ENCODE data around the gene CKS1B.

Gene CKS1B

DNA sequence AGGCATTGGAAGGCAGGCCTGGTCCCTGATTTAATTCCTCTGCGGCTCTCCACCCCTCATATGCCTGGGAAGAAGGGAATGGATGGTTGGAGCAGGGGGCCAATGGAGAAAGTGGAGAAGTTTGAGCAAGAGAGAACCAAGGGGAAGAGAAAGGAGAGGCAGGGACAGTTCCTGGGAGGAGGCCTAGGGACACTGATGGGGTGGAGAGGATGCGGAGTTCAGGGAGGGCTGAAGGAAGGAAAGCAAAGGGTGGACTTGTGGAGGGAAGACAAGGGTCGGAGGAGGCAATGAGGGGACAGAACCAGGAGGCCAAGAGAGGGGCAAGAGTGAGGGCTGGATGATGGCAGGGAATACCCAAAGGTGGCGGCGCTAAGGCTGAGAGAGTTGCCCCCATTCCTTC, 35.3 kb downstream of the CKS1B start:
- peak overlapping the region; percentile 61 to 67 for H3K4me3 Mint-ChIP-seq
- H3K27ac Mint-ChIP-seq, result peak overlapping the region; percentile 74 to 92
- H3K9me3 Mint-ChIP-seq, result no peaks in the 10 kb centered on the region
- H3K4me1 Mint-ChIP-seq (ENCODE audit: low read depth in 2 of 2), result peaks cover 38 to 64% of the 10 kb centered on the region in 2 donors
- no peak for ATAC-seq (replicated peaks)
- H3K27me3 Mint-ChIP-seq, result no peaks in the 10 kb centered on the region
- no peak for DNase-seq
- H3K36me3 Mint-ChIP-seq (ENCODE audit: insufficient read depth), result no peaks in the 10 kb centered on the region

DNA sequence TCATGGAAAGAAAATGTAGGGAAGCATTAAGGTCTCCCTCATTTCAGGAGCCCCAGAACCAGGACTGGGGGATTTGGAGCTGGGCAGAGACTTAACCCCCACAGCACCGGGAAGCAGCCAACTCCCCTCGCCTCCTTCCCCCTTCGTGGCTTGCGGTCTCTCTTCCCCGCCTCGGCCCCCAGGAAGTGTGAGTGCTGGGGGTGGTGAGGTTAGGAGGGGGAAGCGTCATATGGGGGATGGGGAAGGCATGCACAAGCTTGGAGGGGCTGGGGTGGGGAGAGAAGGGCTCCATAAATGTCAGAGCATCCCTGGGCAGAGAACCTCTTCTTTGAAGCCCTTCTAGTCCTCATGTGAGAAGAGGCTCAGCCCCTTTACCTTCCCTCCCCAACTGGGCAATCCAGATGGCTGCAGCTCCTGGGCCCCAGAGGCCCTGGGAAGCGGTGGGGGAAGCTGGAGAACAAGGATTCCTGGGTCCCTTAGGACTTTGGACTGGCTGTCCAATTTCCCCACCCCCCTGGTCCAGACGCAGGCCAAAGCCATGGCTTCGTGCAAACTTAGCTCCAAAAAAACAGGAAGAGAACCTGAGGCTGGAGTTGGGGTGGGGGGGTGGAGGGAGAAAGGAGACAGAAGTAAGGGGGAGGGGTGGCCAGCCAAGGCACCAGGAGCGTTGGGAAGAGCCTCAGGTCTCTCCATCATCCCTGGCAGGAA, 35.9 kb downstream of the CKS1B start:
- H3K4me3 Mint-ChIP-seq, result peak overlapping the region; percentile 61 to 67
- DNase-seq (no peak), ATAC-seq (replicated peaks) (no peak)
- H3K9me3 Mint-ChIP-seq, result no peaks in the 10 kb centered on the region
- no peaks in the 10 kb centered on the region for H3K36me3 Mint-ChIP-seq (ENCODE audit: insufficient read depth)
- peak overlapping the region; percentile 74 to 92 for H3K27ac Mint-ChIP-seq
- peaks cover 38 to 61% of the 10 kb centered on the region in 2 donors for H3K4me1 Mint-ChIP-seq (ENCODE audit: low read depth in 2 of 2)
- H3K27me3 Mint-ChIP-seq, result no peaks in the 10 kb centered on the region

DNA sequence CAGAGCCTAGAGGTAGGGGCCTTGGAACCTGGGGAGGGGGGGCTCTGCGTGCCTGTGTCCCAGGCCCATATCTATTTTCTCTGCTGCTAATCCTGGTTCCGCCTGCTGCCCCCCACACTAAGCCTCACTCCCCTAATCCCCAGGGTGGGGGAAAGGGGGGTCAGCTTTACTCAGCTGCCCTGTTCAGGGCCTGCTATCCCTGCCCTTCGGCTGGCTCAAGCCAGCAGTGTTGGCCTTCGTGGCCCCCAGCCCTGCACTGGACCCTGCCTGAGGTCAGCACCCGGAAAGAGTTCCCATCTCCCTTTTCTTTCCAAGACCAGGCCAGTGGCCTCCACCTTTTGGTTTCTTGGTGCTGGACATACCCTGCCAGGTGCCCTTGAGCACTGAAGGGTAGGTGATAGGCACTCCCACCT, 36.5 kb downstream of the CKS1B start:
- peak overlapping the region in 1 of 2 donors; percentile 74 for H3K27ac Mint-ChIP-seq
- H3K4me3 Mint-ChIP-seq, result peak overlapping the region; percentile 46 to 48
- H3K36me3 Mint-ChIP-seq (ENCODE audit: insufficient read depth), result no peaks in the 10 kb centered on the region
- H3K4me1 Mint-ChIP-seq (ENCODE audit: low read depth in 2 of 2), result peaks cover 42 to 61% of the 10 kb centered on the region in 2 donors
- DNase-seq (no peak), ATAC-seq (replicated peaks) (no peak)
- H3K9me3 Mint-ChIP-seq, result no peaks in the 10 kb centered on the region
- no peaks in the 10 kb centered on the region for H3K27me3 Mint-ChIP-seq

DNA sequence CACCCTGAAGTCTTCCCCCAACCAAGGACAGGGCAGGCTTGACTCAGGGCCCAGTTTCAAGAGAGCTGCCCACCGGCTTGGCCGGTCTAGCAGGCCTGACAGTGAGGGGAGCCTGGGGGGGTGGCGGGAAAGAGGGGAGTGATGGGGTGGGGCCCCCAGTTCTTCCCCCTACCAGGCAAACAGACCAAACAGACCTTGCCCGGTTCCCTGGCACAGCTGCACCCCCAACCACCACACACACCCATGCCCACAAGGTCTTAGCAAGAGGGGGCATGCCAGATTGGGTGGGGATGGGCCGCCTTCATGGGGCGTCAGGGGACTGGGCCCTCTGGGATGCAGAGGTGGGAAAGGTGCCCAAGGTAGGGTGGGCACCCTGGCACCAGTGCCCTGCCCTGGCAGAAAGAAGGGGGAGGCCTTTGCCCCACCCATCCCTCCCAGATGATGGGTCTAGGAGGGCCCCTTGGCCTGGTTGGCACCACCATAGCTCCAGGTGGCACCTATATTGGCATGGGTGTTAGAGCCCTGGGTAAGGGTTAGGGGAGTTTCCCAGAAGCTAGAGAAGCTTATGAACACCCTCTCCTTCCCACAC, 37.0 kb downstream of the CKS1B start:
- Mint-ChIP-seq H3K9me3 (no peaks in the 10 kb centered on the region), H3K36me3 (ENCODE audit: insufficient read depth) (peaks cover 2% of the 10 kb centered on the region), H3K4me3 (peak overlapping the region; percentile 46 to 48), H3K27ac (peak overlapping the region; percentile 74 to 83), H3K27me3 (no peaks in the 10 kb centered on the region), H3K4me1 (ENCODE audit: low read depth in 2 of 2) (peaks cover 41 to 61% of the 10 kb centered on the region in 2 donors)
- ATAC-seq (replicated peaks) (peak; percentile 36), DNase-seq (no peak)

DNA sequence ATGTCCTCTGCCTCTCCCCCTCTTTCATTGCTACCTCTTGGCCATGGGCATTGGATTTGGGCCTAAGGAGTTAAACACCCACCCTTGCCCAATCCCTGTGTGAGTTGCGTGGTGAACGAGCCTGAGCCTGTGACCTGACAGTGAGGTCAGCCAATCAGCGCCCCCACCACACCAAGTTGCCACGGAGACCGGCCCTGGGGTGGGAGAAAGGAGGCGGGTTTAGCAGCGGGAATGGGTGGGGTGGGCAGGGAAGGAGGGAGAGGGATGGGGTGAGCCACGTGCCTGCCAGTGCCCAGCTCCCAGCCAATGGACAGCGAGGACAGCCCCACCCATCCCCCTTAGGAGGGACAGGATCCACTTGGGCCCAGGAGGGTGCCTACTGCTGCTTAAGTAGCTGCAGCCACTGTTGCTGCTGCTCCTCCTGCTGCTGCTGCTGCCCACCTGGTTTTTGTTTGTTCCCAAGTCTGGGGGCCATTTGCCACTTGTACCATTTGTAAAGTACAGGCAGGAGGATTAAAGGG, 37.6 kb downstream of the CKS1B start:
- H3K27me3 Mint-ChIP-seq, result no peaks in the 10 kb centered on the region
- peak overlapping the region; percentile 74 to 83 for H3K27ac Mint-ChIP-seq
- ATAC-seq (replicated peaks) (no peak), DNase-seq (no peak)
- peak overlapping the region; percentile 40 to 41 for H3K4me3 Mint-ChIP-seq
- H3K36me3 Mint-ChIP-seq (ENCODE audit: insufficient read depth), result peaks cover 5% of the 10 kb centered on the region
- peaks cover 38 to 61% of the 10 kb centered on the region in 2 donors for H3K4me1 Mint-ChIP-seq (ENCODE audit: low read depth in 2 of 2)
- no peaks in the 10 kb centered on the region for H3K9me3 Mint-ChIP-seq

DNA sequence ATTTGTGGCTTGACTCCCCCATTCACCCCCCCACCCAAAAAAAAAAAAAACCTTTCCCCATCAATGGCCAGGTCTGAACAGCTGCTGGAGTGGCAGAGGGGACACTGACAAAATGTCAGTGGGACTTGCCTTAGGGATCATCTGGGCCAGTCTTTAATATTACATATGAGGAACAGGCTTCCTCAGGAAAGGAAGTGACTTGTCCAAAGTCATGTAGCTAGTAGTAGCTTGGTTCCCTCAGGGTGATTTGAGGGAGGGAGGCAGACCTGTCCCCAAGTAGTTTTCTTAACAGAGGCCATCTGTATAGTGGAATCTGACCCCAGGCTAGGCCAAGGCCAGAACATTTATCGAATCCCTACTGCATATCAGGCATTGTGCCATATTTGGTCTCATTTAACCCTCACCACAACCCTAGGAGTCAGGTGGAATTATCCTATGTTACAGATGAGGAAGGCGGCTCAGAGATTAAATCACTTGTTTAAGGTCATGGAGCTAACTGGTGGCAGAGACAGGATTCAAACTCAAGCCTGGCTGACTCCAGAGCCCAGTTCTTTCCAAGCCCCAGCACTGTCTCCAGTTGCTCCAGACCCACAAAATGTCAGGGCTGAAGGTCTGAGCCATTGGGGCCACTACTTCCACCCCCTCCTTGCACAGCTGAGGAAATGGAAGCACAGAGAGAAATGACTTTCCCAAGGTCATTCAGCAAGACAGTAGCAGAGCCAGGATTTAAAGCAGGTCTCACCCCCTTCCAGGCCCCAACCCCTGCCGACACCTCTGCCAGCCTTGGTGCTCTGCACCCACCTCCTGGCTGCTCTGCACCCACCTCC, 38.5 kb downstream of the CKS1B start:
- Mint-ChIP-seq H3K4me1 (ENCODE audit: low read depth in 2 of 2) (peaks cover 38 to 63% of the 10 kb centered on the region in 2 donors), H3K4me3 (peak overlapping the region; percentile 41 to 64), H3K36me3 (ENCODE audit: insufficient read depth) (peaks cover 5% of the 10 kb centered on the region), H3K27ac (peak overlapping the region; percentile 74 to 83), H3K9me3 (no peaks in the 10 kb centered on the region), H3K27me3 (no peaks in the 10 kb centered on the region)
- ATAC-seq (replicated peaks) (no peak), DNase-seq (no peak)

DNA sequence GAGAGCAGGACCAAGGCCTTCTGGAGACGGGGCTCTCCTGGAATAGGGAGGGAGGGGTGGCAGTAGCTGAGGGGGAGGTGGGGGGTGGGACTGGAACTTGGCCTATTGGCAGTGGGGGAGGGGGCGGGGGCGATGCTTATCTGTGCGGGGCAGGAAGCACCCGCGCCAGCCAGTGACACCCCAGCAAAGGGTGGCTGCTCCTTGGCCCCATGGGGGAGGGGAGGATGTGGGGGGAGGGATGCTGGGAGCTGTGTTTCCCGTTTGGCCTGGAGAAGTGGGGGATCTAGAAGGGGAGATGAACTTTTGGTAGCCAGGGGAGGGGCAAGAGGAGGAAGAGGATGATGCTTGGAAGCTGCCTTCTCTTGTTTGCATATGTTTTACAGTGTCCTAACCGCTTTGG, 39.2 kb downstream of the CKS1B start:
- Mint-ChIP-seq H3K4me1 (ENCODE audit: low read depth in 2 of 2) (peaks cover 38 to 59% of the 10 kb centered on the region in 2 donors), H3K27ac (peak overlapping the region; percentile 74 to 83), H3K4me3 (peak overlapping the region; percentile 41 to 64), H3K9me3 (no peaks in the 10 kb centered on the region), H3K27me3 (no peaks in the 10 kb centered on the region), H3K36me3 (ENCODE audit: insufficient read depth) (peaks cover 5% of the 10 kb centered on the region)
- DNase-seq, result no peak
- no peak for ATAC-seq (replicated peaks)

DNA sequence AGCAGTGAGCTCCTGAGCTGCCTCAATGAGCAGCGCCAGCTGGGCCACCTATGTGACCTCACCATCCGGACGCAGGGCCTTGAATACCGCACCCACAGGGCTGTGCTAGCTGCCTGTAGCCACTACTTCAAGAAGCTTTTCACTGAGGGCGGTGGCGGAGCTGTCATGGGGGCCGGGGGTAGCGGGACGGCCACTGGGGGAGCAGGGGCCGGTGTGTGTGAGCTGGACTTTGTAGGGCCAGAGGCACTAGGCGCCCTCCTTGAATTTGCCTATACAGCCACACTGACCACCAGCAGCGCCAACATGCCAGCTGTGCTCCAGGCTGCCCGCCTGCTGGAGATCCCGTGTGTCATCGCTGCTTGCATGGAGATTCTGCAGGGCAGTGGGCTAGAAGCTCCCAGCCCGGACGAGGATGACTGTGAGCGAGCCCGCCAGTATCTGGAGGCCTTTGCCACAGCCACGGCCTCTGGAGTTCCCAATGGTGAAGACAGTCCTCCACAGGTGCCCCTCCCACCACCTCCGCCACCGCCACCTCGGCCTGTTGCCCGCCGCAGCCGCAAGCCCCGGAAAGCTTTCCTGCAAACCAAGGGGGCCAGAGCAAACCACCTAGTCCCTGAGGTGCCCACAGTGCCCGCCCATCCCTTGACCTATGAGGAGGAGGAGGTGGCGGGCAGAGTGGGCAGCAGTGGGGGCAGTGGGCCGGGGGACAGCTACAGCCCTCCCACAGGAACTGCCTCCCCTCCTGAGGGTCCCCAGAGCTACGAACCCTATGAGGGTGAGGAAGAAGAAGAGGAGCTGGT, 40.4 kb downstream of the CKS1B start:
- Mint-ChIP-seq H3K4me3 (no peak overlapping the region), H3K27ac (peak overlapping the region; percentile 74 to 83), H3K4me1 (ENCODE audit: low read depth in 2 of 2) (peaks cover 41 to 53% of the 10 kb centered on the region in 2 donors), H3K36me3 (ENCODE audit: insufficient read depth) (peaks cover 5% of the 10 kb centered on the region), H3K27me3 (no peaks in the 10 kb centered on the region), H3K9me3 (no peaks in the 10 kb centered on the region)
- DNase-seq (no peak), ATAC-seq (replicated peaks) (no peak)

DNA sequence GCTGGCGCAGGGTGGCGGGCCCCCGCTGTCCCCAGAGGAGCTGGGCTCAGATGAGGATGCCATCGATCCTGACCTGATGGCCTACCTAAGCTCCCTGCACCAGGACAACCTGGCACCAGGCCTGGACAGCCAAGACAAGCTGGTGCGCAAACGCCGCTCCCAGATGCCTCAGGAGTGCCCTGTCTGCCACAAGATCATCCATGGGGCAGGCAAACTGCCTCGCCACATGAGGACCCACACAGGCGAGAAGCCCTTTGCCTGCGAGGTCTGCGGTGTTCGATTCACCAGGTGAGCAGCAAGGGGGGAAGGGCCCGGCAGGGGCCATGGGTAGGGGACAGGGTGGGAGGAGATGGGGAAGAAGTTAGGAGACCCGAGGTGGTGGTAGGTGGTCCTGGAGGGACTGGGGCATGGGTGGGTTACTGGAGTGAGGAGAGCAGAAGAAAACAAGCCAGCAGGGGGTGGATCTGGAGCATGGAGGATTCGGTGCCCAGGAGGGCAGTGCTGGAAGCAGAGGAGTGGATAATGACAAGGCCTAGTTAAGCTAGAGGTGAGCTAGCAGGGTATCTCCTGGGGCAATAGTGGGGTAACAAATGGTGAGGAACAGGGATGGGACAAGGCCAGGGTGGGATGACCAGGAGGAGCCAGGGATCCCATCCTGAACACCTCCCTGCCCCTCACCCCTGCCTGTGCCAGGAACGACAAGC, 41.2 kb downstream of the CKS1B start:
- Mint-ChIP-seq H3K4me3 (peak overlapping the region; percentile 21 to 61), H3K4me1 (ENCODE audit: low read depth in 2 of 2) (peaks cover 36 to 48% of the 10 kb centered on the region in 2 donors), H3K27ac (peak overlapping the region in 1 of 2 donors; percentile 79), H3K36me3 (ENCODE audit: insufficient read depth) (peaks cover 5% of the 10 kb centered on the region), H3K27me3 (no peaks in the 10 kb centered on the region), H3K9me3 (no peaks in the 10 kb centered on the region)
- DNase-seq (no peak), ATAC-seq (replicated peaks) (no peak)

DNA sequence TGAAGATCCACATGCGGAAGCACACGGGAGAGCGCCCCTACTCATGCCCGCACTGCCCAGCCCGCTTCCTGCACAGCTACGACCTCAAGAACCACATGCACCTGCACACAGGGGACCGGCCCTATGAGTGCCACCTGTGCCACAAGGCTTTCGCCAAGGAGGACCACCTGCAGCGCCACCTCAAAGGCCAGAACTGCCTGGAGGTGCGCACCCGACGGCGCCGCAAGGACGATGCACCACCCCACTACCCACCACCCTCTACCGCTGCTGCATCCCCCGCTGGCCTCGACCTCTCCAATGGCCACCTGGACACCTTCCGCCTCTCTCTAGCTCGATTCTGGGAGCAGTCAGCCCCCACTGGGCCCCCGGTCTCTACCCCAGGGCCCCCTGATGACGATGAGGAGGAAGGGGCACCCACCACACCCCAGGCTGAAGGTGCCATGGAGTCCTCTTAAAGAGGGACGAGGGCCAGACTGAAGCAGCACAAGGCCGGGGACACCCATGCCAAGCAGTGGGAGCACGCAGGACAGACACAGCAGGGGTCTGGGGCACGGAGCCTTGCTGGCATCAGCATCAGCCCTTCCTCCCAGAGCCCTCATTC, 41.9 kb downstream of the CKS1B start:
- H3K4me1 Mint-ChIP-seq (ENCODE audit: low read depth in 2 of 2), result peaks cover 36 to 43% of the 10 kb centered on the region in 2 donors
- no peaks in the 10 kb centered on the region for H3K27me3 Mint-ChIP-seq
- peak overlapping the region; percentile 50 to 61 for H3K4me3 Mint-ChIP-seq
- peaks cover 5% of the 10 kb centered on the region for H3K36me3 Mint-ChIP-seq (ENCODE audit: insufficient read depth)
- DNase-seq (no peak), ATAC-seq (replicated peaks) (no peak)
- H3K9me3 Mint-ChIP-seq, result no peaks in the 10 kb centered on the region
- H3K27ac Mint-ChIP-seq, result peak overlapping the region; percentile 41 to 79

DNA sequence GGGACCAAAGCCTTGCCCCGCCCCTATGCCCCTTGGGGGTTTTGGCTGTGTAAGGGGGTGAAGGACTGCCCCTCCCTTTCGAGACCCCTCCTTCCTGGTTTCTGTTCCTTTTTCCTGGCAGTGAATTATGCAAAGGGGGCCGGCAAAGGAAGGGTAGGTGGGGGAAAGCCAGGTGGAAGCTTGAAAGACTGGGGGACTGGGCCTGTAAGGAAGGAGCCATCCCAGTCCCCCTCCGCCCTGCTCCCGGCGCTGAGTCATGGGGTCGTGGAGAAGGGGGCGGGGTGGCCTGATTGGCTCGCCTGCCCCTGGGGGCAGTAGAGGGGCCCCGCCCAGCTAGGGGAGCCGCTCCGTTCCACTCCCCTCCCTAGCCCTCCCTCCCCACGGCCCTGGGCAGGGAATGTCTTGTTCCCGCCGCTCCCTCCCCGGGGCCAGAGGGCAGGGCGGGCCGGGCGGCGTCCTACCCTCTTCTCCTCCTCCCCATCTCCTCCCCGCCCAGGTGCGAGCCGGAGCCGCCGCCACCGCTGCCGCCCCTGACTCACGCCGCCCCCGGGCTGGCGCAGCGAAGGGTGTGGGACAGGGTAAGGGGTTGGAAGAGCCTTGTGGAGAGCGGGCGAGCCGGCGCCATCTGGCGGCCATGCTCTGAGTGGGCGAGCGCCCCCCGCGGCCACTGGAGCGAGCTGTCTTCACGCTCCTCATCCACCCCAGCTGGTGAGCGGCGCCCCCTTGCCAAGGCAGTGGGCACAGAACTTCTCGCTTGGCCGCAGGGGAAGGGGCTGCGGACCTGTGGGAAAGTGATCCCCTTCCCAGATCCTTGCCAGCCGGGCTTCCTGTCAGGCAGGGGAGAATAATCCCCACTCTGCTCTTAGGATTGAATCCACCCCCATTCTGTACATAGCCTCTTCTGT, 42.8 kb downstream of the CKS1B start:
- ATAC-seq (replicated peaks), result peak; percentile 98
- Mint-ChIP-seq H3K27ac (peak overlapping the region in 1 of 2 donors; percentile 41), H3K27me3 (no peaks in the 10 kb centered on the region), H3K36me3 (ENCODE audit: insufficient read depth) (peaks cover 5% of the 10 kb centered on the region), H3K4me3 (peak overlapping the region; percentile 61), H3K9me3 (no peaks in the 10 kb centered on the region), H3K4me1 (ENCODE audit: low read depth in 2 of 2) (peaks cover 38% of the 10 kb centered on the region in 2 donors)
- peak; percentile 84 to 88 (median 87) for DNase-seq
